Mesenchymal stem cell (in vitro differentiated cells and primary cell): ENCODE data around the gene ATP8B4.
"Not testable (repeated sequence)": the region's sequence is repeated elsewhere in the genome, so short reads cannot be mapped to it uniquely, and the experiment has no call there.

Experiments used
- DNase-seq: peaks from one replicate; pipeline ENCODE4 v3.0.0-alpha.2; 2013
- H2AFZ ChIP-seq: one replicate; pipeline ENCODE4 v1.6.1; 2013; ENCODE audit warnings: low read depth, mild to moderate bottlenecking, control low read depth, inconsistent platforms, low read length, moderate library complexity
- H2AK5ac ChIP-seq: 2 replicates; pipeline ENCODE4 v1.6.1; 2013; ENCODE audit warnings: low read length, moderate library complexity, mild to moderate bottlenecking, inconsistent platforms; ENCODE audit not compliant: severe bottlenecking
- H2BK120ac ChIP-seq: one replicate; pipeline ENCODE4 v1.6.1; 2013; ENCODE audit warnings: low read depth, mild to moderate bottlenecking, inconsistent platforms, low read length, moderate library complexity
- H2BK12ac ChIP-seq, 2 experiments: one replicate each; pipeline ENCODE4 v1.6.1; 2013; ENCODE audit warnings: inconsistent platforms in 2 of 2, low read length in 2 of 2, mild to moderate bottlenecking in 2 of 2, moderate library complexity in 2 of 2, control low read depth in 1 of 2
- H2BK15ac ChIP-seq: one replicate; pipeline ENCODE4 v1.6.1; 2013; ENCODE audit warnings: mild to moderate bottlenecking, low read depth, inconsistent platforms; ENCODE audit not compliant: poor library complexity, severe bottlenecking
- H2BK5ac ChIP-seq: 2 replicates; pipeline ENCODE4 v1.6.1; 2013; ENCODE audit warnings: low read depth, mild to moderate bottlenecking, low read length, control low read depth, inconsistent platforms; ENCODE audit not compliant: poor library complexity, severe bottlenecking
- H3K14ac ChIP-seq, 2 experiments: one replicate each; pipeline ENCODE4 v1.6.1; 2013; ENCODE audit warnings: inconsistent platforms in 2 of 2, low read length in 2 of 2, control low read depth in 1 of 2, mild to moderate bottlenecking in 1 of 2, moderate library complexity in 1 of 2
- H3K18ac ChIP-seq, 2 experiments: one replicate each; pipeline ENCODE4 v1.6.1; 2013; ENCODE audit warnings: inconsistent platforms in 2 of 2, low read length in 2 of 2, control low read depth in 1 of 2, low read depth in 1 of 2, mild to moderate bottlenecking in 1 of 2
- H3K23ac ChIP-seq, 2 experiments: one replicate each; pipeline ENCODE4 v1.6.1; 2013; ENCODE audit warnings: inconsistent platforms in 2 of 2, low read length in 2 of 2, mild to moderate bottlenecking in 2 of 2, moderate library complexity in 2 of 2, control low read depth in 1 of 2
- H3K27ac ChIP-seq: 2 replicates; pipeline ENCODE4 v1.5.1; 2013; ENCODE audit warnings: mild to moderate bottlenecking, moderate library complexity, low read length, control low read depth, inconsistent platforms; ENCODE audit not compliant: poor library complexity, severe bottlenecking
- H3K27me3 ChIP-seq, 2 experiments: 2 replicates each; pipeline versions ENCODE4 v1.6.1 to v1.7.0; 2013; ENCODE audit warnings: low read length in 2 of 2, mild to moderate bottlenecking in 2 of 2, moderate library complexity in 2 of 2, control low read depth in 1 of 2, inconsistent platforms in 1 of 2; ENCODE audit not compliant: control insufficient read depth in 1 of 2, insufficient read depth in 1 of 2
- H3K36me3 ChIP-seq, 2 experiments: 2 replicates each; pipeline versions ENCODE4 v1.6.1 to v1.7.0; 2013; ENCODE audit warnings: low read length in 2 of 2, control low read depth in 1 of 2, inconsistent platforms in 1 of 2, low read depth in 1 of 2, mild to moderate bottlenecking in 1 of 2; ENCODE audit not compliant: insufficient read depth in 2 of 2, control insufficient read depth in 1 of 2
- H3K4ac ChIP-seq, 2 experiments: one replicate each; pipeline ENCODE4 v1.6.1; 2013; ENCODE audit warnings: inconsistent platforms in 2 of 2, low read length in 2 of 2, mild to moderate bottlenecking in 2 of 2, moderate library complexity in 2 of 2, control low read depth in 1 of 2, low read depth in 1 of 2
- H3K4me1 ChIP-seq: 2 replicates; pipeline ENCODE4 v1.6.1; 2013; ENCODE audit warnings: low read depth, low read length, control low read depth; ENCODE audit not compliant: control insufficient read depth, insufficient read depth
- H3K4me2 ChIP-seq: 2 replicates; pipeline ENCODE4 v1.6.1; 2013; ENCODE audit warnings: low read length, mild to moderate bottlenecking, inconsistent platforms; ENCODE audit not compliant: poor library complexity, severe bottlenecking
- H3K4me3 ChIP-seq, 2 experiments: 2 replicates each; pipeline versions ENCODE4 v1.5.1 to v1.7.0; 2013; ENCODE audit warnings: low read length in 2 of 2, mild to moderate bottlenecking in 2 of 2, control low read depth in 1 of 2, low read depth in 1 of 2; ENCODE audit not compliant: insufficient read depth in 1 of 2
- H3K79me1 ChIP-seq: replicated peaks from 2 replicates; pipeline ENCODE4 v1.6.1; 2013; ENCODE audit warnings: mild to moderate bottlenecking, control low read depth, low read length, inconsistent platforms; ENCODE audit not compliant: poor library complexity, severe bottlenecking
- H3K9ac ChIP-seq: 2 replicates; pipeline ENCODE4 v1.7.0; 2013; ENCODE audit warnings: mild to moderate bottlenecking, low read length, moderate library complexity
- H3K9me3 ChIP-seq: 2 replicates; pipeline ENCODE4 v1.7.0; 2013; ENCODE audit warnings: mild to moderate bottlenecking, low read length; ENCODE audit not compliant: control insufficient read depth
- H4K8ac ChIP-seq: one replicate; pipeline ENCODE4 v1.6.1; 2013; ENCODE audit warnings: inconsistent platforms, mild to moderate bottlenecking, low read length, moderate library complexity
- H4K91ac ChIP-seq: one replicate; pipeline ENCODE4 v1.6.1; 2013; ENCODE audit warnings: mild to moderate bottlenecking, low read length, inconsistent platforms
- WGBS: methylation state at CpG from one replicate; pipeline ENCODE4 v1.1.7; 2013; ENCODE audit warnings: mixed read lengths; 5-methylcytosine and 5-hydroxymethylcytosine counted together

The ATP8B4 gene

DNA sequence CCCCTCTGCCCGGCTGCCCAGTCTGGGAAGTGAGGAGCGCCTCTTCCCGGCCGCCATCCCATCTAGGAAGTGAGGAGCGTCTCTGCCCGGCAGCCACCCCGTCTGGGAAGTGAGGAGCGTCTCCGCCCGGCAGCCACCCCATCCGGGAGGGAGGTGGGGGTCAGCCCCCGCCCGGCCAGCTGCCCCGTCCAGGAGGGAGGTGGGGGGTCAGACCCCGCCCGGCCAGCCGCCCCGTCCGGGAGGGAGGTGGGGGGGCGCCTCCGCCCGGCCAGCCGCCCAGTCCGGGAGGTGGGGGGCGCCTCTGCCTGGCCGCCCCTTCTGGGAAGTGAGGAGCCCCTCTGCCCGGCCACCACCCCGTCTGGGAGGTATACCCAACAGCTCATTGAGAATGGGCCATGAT, 39.2 kb upstream of the ATP8B4 start:
- H2BK15ac ChIP-seq, H4K91ac ChIP-seq, H3K4ac ChIP-seq, H3K14ac ChIP-seq, H3K27ac ChIP-seq, H4K8ac ChIP-seq, H3K79me1 ChIP-seq, H3K36me3 ChIP-seq, H2BK12ac ChIP-seq, H3K4me1 ChIP-seq, H3K27me3 ChIP-seq, H2AFZ ChIP-seq, H2AK5ac ChIP-seq, H2BK5ac ChIP-seq, DNase-seq, H3K9me3 ChIP-seq, H3K4me2 ChIP-seq, H3K9ac ChIP-seq, H3K23ac ChIP-seq, H3K4me3 ChIP-seq, H2BK120ac ChIP-seq, H3K18ac ChIP-seq: not testable (repeated sequence)
- WGBS, result 94% methylated on average over 15 of the region's 28 CpGs

DNA sequence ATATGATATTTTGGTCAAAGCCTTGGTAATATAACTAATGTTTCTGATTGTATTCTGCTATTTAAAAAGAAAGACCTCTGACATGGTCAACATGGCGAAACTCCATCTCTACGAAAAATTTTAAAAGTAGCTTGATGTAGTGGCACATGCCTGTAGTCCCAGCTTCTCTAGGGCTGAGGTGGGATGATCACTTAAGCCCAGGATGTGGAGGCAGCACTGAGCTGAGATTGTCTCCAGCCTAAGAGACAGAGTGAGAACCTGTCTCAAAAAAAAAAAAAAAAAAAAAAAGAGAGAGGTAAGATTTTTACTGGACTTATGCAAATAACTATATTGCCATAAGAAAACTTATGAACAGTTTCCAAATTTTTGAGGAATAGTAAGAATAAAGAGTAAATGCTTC, 32.4 kb upstream of the ATP8B4 start:
- no peak overlapping the region for H2AK5ac ChIP-seq
- H3K23ac ChIP-seq, result no peak overlapping the region
- no peaks in the 10 kb centered on the region for H3K36me3 ChIP-seq
- no peaks in the 10 kb centered on the region for H3K27me3 ChIP-seq
- no peak overlapping the region for H2BK12ac ChIP-seq
- H3K18ac ChIP-seq, result no peak overlapping the region
- no peak overlapping the region for H2BK5ac ChIP-seq
- no peak overlapping the region for H3K4ac ChIP-seq
- no peak for DNase-seq
- no peak overlapping the region for H3K4me3 ChIP-seq
- no peak overlapping the region for H4K91ac ChIP-seq
- H3K9me3 ChIP-seq, result no peaks in the 10 kb centered on the region
- WGBS, result 97% methylated on average over 2 of the region's 2 CpGs
- no peaks in the 10 kb centered on the region for H3K79me1 ChIP-seq
- no peaks in the 10 kb centered on the region for H3K4me1 ChIP-seq
- H3K27ac ChIP-seq, result no peak overlapping the region
- H2BK15ac ChIP-seq, result no peak overlapping the region
- no peak overlapping the region for H3K9ac ChIP-seq
- no peak overlapping the region for H4K8ac ChIP-seq
- no peak overlapping the region for H2AFZ ChIP-seq
- H2BK120ac ChIP-seq, result no peak overlapping the region
- no peak overlapping the region for H3K14ac ChIP-seq
- no peak overlapping the region for H3K4me2 ChIP-seq

DNA sequence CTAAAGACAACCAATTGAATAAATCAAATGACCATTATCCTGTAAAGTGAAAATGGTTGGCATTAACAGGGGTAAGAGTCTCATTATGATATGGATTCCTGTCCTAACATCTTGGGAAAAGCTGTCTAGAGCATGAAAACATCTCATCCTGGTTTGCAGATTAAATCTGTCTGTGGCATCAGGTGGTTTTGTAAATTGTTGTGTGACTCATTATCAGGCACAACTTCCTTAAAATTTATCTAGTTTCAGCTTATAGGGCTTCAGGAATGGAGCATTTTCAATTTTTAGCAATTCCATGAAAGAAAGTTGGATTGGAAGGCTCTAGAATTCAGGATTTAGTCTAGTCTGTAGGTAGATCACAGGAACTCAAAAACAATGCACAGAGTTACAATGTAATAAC, 31.8 kb upstream of the ATP8B4 start:
- no peak overlapping the region for H3K4me3 ChIP-seq
- DNase-seq, result no peak

DNA sequence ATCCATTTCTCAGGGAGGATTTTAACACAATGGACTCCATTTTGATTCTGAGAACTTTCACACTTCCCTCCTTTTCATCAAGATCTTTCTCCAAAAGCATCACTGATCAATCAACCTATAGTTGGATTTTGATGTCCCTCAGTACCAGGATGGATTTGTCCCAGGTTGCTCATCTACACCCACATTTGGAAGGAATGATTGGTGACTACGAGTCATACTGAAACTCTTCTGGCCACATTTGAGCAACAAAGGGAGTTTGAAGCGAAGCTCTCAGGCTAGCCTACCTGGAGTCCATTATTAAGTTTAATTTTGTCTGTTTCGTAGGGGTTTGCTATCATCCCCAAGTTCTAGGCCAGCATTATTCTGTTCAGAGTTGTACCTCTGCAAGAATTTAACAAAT, 31.3 kb upstream of the ATP8B4 start:
- no peak overlapping the region for H4K8ac ChIP-seq
- H3K9ac ChIP-seq, result no peak overlapping the region
- H3K4me3 ChIP-seq, result no peak overlapping the region
- no peak overlapping the region for H3K4me2 ChIP-seq
- H3K18ac ChIP-seq, result no peak overlapping the region
- no peak overlapping the region for H3K23ac ChIP-seq
- no peak overlapping the region for H2BK5ac ChIP-seq
- no peak for DNase-seq
- no peak overlapping the region for H2AFZ ChIP-seq
- H3K79me1 ChIP-seq, result no peaks in the 10 kb centered on the region
- no peaks in the 10 kb centered on the region for H3K4me1 ChIP-seq
- H2BK120ac ChIP-seq, result no peak overlapping the region
- H3K36me3 ChIP-seq, result no peaks in the 10 kb centered on the region
- no peak overlapping the region for H3K27ac ChIP-seq
- H3K4ac ChIP-seq, result no peak overlapping the region
- no peak overlapping the region for H3K14ac ChIP-seq
- H3K9me3 ChIP-seq, result no peaks in the 10 kb centered on the region
- no peak overlapping the region for H2BK15ac ChIP-seq
- H2AK5ac ChIP-seq, result no peak overlapping the region
- no peaks in the 10 kb centered on the region for H3K27me3 ChIP-seq
- H4K91ac ChIP-seq, result no peak overlapping the region
- no peak overlapping the region for H2BK12ac ChIP-seq
- WGBS, result 97% methylated on average over 3 of the region's 3 CpGs

More for the DNA sequence above, 31.8 kb upstream of the ATP8B4 start:
- no peak overlapping the region for H3K27ac ChIP-seq
- no peak overlapping the region for H3K9ac ChIP-seq
- no peaks in the 10 kb centered on the region for H3K9me3 ChIP-seq
- no peak overlapping the region for H2BK120ac ChIP-seq
- H3K14ac ChIP-seq, result no peak overlapping the region
- H2BK12ac ChIP-seq, result no peak overlapping the region
- H3K36me3 ChIP-seq, result no peaks in the 10 kb centered on the region
- H3K4me2 ChIP-seq, result no peak overlapping the region
- no peaks in the 10 kb centered on the region for H3K27me3 ChIP-seq
- no peak overlapping the region for H4K91ac ChIP-seq
- no peak overlapping the region for H3K18ac ChIP-seq
- no peak overlapping the region for H3K4ac ChIP-seq
- H3K23ac ChIP-seq, result no peak overlapping the region
- H2AK5ac ChIP-seq, result no peak overlapping the region
- H2BK5ac ChIP-seq, result no peak overlapping the region
- H4K8ac ChIP-seq, result no peak overlapping the region
- H3K4me1 ChIP-seq, result no peaks in the 10 kb centered on the region
- no peak overlapping the region for H2BK15ac ChIP-seq
- H3K79me1 ChIP-seq, result no peaks in the 10 kb centered on the region
- H2AFZ ChIP-seq, result no peak overlapping the region
